GM19372 (cell line): ENCODE data around the gene ID3.
"Not testable (repeated sequence)": the region's sequence is repeated elsewhere in the genome, so short reads cannot be mapped to it uniquely, and the experiment has no call there.

Source experiments
- ATAC-seq: cut with Tn5 transposase; IDR thresholded peaks from one replicate; pipeline ENCODE4 v1.9.1; 2021; ENCODE audit warnings: mild to moderate bottlenecking, low read depth, moderate library complexity; ENCODE audit not compliant: unreplicated experiment

The ID3 gene

DNA sequence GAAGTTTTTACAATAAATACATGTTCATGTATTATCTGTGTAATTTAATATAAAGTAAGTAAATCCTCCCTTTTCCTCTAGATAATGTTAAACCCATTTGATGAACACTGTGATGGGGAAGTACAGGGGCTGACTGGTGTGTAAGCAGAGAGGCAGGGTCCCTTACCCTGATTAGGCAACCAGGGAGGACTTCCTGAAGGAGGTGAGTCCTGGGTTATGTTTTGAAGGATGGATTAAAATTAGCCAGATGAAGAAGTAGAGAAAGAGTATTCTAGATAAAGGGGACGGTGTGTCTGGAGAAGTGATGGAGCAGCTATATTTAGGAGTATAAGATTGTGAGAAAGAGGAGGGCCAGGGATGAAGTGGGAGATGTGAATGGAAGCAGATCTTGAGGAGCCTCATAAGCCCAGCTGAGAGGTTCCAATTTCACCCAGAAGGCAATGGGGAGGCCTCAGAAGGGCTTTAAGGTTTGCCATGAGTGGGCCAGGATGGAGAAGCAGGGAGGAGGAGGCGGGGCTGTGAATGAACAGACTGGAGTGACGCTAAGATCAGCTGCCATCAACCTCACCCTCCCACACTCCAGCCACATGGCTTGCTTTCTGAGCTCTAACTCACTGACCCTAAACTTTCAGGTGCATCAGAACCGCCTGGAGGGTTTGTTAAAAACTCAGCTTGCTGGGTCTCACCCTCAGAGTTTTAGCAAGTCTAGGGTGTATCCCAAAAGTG, 30.9 kb upstream of the ID3 start:
- ATAC-seq = peak; percentile 47

DNA sequence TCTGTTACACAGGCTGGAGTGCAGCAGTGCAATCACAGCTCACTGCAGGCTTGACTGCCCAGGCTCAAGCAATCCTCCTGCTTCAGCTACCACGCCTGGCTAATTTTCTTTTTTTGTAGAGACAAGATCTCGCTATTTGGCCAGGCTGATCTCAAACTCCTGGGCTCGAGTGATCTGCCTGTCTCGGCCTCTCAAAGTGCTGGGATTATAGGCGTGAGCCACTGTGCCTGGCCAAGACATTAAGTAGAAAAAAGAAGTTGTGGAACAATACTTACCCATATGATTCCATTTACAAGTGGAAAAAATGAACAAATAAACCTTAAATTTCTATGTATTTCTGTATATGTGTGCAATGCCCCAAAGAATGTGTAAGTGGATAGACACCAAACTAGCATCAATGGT, 30.3 kb upstream of the ID3 start:
- ATAC-seq = no peak

DNA sequence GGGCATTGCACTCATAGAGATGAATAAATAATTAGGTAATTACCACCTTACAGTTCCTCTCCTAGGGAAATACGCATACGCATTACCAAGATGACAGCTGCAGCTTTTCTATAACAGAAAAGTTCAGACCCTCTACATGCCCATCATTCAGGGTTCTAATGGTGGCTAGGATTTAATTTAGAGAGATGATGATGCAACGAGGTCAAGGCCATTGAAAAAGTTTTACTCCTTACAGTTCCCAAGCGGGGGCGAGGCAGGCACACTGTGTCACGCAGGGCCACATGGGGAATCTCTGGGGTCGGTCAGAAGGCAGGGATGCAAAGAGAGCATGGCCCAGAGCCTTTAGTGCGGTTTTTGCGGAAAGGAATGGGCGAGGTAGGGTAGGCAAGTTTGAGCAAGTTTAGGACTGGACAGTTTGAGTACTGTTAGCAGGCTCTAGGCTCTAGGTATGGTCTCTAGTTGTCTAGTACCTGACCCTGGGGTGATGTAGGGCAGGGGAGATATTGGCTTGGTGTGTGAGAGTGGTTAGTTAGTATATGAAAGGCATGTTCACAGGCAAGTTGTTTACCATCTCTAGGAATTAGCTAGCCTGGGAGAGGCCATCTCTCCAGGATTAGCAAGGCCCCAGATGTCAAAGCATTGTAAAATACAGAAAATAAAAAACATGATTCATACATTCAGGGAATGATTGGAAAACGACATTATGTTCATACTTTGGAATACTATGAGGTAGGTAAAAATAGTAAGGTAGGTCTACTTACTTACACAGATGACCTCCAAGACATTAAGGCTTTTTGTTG, 29.6 kb upstream of the ID3 start:
- ATAC-seq = no peak

DNA sequence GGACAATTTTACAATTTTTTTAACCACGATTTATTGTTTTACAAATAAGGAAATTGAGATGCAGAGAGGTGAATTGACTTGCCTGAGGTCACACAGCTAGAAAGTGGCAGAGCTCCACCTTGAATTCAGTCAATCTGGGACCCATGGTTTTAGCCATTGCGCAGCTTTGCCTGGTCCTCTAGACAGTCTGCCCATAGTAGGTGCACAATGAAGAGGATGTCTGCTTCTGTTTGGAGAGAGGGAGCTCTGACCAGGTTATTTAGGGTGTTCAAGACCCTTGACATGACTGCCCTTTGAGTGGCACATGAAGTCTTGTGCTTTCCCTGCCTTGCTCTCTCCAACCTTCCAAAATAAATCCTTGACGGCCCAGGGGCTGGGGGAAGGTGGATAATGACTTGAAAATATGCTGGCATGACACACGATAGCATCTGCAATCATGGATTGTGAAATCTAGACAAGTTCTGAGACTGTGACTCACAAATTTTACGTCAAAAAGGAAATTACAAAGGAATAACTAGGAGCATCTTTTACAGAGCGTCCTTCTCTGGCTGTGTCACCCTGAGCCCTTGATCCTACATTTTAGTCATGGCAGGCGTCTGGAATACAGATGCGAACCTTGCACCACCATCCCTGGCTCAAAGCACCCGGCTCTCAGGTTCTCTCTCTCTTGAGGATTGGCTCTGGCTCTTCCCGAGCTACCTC, 26.2 kb upstream of the ID3 start:
- ATAC-seq = no peak

DNA sequence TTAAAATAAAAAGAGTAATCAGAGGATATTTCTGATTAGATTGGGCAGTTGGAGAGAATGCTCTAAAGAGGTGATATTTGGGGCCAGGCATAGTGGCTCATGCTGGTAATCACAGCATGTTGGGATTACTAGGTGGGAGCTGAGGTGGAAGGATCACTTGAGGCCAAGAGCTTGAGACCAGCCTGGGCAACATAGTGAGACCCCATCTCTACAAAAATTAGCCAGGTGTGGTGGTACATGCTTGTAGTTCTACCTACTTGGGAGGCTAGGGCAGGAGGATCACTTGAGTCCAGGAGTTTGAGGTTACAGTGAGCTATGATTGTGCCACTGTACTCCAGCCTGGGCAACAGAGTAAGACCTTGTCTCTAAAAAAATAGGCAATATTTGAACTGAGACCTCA, 24.4 kb upstream of the ID3 start:
- ATAC-seq = not testable (repeated sequence)

DNA sequence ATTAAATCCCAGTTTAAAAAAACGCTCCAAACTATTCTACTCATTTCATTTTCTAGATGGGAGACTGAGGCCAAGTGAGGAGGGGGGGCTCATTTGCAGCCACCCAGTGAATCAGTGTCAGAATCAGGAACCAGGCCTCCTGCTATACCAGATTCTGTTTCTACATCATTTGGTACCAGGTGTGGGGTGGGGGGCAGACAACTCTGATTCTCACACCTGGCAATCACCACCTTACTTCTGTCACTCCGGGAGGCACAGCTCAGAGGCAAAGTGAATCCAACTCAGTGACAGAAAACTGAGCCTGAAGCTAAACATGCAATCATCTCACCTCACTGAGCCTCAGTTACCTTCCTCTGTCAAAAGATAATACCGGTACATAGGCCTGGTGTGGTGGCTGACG, 23.5 kb upstream of the ID3 start:
- ATAC-seq = no peak

DNA sequence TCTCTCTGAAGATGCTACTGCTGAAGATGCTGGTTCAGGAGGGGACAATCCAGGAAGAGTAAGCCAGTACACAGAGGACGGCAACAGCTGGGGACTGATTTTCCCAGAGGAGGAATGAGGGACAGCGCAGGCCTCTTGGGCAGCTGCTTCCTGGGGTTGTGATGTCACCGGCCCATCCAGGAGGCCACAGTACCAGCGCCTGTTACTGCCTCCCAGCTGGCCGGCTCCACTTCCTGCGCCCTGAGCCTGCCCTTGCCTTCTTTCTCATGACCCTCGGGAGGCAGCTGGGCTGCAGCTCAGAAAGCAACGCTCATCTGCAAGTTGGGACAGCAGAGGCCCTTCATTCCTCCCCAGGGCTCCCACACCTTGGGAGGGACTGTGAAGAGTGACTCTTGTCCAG, 21.9 kb upstream of the ID3 start:
- ATAC-seq = no peak

DNA sequence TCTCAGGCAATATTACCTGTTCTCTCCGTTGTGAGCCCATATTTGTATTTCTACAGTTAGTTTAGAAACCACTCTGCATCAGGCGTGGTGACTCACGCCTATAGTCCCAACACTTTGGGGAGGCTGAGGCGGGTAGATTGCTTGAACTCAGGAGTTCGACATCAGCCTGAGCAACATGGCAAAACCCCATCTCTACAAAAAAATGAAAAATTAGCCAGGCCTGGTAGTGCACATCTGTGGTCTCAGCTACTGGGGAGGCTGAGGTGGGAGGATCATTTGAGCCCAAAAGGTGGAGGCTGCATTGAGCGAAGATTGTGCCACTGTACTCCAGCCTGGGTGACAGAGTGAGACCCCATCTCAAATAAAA, 19.7 kb upstream of the ID3 start:
- ATAC-seq = no peak

DNA sequence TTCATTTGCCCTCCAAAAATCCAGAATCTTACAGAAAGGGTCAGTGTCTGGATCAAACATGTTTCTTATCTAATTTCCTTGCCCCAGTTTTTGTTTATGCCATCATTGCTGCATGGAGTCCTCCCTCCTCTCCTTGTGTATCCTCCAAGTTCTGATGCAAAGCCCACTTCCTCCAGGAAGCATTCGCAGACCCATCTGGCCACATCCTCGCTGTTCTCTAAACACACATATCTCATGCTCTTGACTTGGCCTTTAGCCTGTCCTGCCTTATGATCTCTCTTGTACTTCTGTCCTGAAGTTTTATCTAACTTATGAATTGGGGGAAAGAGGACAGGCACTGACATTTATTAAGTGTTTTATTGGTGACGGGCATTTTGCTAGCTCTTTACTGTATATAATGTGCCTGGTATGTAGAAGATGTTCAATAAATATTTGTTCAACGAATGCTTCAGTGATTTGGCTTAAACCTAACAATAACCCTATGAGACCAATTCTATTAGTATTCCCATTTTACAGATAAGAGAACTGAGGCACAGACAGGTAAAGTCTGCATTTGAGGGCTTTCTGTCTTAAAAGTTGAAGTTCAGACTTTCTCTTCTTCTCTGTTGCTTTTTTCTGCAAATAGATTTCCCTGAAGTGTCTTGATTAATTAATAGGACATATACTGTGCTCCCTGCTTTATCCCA, 19.2 kb upstream of the ID3 start:
- ATAC-seq = no peak

DNA sequence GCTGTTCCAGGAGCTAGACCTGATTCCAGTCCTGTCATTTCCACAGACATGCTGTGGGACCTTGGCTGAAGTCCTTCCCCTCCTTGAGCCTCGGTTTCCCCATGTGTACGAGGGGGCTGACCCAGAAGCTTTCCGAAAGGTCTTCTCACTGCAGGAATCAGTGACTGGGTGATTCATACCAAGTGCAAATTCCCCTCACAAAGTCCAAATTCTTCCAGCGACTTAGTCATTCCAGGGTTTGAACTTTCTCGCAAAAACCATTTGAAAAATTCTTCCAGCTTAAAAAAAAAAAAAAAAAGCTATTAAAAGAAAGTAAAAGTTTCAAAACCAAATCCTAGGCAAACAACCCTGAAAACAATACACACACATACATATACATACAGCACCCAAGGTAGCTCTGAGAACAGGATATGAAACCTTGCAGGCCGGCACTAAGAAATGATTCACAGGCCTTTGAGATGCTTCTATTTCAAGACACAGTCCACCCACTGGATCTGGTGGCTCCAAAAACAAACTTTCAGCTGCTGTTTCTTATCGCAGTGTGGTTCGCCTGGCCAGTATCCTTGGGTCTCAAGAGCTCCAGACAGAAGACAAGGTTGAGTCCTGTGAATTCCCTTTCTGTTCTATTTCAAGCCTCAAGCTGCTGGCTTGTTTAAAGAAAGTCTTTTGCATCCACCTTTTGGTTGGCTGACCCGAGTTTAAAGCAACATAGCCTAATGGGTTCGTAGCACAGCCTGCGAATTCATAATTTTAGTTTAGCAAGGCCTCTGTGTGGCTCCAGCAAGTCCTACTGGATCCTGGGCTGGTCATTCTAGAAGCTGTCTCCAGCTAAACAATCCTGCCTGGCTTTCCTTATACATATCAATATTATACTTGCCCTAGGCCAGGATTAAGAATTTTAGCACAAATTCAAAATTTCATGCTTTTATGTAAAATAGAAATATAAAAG, 18.0 kb upstream of the ID3 start:
- ATAC-seq = no peak

DNA sequence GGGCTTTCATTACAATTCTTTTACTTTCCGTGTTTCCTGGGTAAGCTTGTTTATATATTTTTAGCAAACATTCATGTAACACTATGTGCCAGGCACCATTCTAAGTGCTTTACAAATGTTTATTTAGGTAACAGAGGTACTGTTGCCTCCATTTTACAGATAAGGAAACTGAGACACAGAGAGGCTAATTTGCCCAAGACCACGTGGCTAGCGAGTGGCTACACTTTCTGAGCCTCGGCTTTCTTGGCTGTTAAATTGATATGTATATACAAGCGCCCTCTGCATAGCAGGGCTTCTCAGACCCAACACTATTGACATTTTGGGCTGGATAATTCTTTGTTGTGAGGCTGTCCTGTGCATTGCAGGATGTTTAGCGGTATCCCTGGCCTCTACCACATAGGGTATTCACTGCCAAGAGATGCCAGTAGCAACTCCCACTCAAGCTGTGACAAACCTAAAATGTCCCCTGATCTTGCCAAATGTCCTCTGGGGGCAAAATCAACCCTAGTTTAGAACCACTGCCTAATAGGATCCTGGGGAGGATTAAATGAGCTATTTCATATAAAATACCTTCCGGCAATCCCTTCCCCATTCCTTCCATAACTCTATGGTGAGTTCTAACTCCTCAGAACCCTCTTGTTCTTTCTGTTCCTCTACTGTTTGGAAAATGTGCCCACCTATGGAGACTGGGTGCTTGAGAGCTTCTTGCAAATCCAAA, 17.2 kb upstream of the ID3 start:
- no peak for ATAC-seq

DNA sequence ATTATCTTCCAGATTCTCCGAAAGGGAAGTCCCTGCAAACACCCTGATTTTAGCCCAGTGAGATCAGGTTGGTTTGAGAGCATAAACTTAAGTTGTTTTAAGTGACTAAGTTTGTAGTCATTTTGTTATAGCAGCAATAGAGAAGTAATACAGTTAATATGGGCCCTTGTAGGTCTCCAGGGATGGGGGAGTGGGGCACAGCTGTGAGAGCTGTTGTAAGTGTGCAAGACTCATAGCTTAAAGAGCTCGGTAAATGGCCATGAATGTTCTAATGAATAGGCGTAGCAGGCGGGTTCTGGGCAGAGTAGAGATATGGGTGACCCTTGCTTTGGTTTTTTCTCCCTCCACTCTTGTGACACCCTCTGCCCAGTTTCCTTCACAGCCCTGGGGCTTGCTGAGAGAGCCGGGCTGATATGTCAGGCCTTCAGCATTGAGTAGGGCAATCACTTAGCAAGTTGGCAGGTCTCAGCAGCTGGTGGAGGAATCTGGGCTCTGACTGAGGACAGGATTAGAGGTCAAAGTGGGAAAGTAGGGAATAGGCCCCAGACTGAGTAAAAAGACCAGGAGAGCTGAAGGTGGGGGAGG, 16.0 kb upstream of the ID3 start:
- ATAC-seq = no peak

DNA sequence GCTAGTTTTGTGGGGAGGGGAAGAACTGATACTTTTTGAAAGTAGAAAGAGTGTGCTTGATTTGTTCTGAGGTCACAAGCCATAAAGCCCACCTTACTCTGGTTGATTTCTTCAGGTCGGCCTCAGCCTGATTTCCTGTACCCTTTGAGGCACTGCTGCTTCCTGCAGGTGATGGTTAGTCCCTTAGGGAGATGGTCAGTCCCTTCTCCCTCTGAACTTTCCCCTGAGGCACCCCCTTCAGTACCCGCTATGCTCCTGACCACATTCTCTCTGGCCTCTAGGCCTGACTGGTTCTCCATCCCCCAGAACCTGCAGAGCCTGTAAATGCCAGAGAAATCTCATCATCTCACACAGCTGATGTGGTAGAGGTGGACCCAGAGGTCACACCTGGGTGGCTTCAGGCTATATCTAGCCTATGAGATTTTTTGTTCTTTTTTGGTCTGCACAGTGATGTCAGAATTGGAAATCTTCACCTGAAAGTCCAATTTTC, 15.0 kb upstream of the ID3 start:
- ATAC-seq = no peak

DNA sequence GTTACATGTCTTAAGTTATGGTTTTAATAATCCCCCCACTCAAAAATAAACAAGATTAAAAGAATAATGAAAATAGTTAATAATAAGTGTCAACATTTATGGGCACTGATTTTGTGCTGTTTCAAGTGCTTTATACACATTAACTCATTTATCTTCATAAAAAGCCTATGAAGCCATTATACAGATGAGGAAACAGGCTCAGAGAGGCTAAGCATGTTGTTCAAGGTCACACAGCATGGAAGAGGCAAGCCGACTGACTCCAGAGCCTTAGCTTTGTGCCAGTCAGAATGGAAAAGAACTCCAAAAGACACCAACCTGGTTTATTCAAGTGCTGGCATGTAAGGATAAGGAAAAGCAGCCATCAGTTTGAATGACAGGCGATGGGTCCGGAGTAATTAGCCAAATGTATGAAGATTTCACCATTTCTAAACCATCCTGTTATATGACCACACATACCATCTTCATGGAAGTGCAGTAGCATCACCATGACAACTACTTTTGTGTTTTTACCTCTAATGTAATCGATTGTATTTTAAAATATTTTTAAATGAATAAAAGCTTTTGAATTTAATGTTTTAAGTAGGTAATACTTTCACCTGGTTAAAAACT, 14.4 kb upstream of the ID3 start:
- no peak for ATAC-seq

DNA sequence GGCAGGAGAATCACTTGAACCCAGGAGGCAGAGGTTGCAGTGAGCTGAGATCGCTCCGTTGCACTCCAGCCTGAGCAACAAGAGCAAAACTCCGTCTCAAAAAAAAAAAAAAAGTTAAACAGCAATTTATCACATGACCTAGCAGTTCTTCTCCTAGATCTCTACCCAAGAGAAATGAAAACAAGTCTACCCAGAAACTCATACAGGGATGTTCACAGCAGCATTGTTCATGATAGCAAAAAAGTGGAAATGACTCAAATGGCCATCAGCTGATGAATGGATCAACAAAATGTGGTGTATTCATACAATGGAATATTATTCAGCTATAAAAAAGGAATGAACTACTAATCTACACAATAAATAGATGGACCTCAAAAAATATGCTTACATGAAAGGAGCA, 12.2 kb upstream of the ID3 start:
- no peak for ATAC-seq

DNA sequence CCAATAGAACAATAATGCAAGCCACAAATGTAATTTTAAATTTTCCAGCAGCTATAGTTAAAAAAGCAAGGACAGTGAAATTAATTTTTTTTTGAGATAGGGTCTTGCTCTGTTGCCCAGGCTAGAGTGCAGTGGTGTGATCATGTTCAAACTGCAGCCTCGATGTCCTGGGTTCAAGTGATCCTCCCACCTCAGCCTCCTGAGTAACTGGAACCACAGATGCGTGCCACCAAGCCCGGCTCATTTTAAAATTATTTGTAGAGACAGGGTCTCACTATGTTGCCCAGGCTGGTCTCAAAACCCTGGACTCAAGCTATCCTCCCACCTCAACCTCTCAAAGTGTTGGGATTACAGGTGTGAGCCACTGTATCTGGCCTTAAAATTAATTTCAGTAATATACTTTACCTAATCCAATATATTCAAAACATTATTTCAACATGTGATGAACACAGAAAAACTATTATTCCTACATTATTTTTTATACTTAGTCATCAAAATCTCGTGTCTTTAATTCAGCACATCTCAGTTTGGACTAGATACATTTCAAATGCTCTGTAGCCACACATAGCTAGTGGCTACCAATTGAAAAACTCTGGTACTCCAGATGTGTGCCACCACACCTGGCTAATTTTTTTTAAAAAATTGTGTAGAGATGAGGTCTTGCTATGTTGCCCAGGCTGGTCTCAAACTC, 10.8 kb upstream of the ID3 start:
- no peak for ATAC-seq

DNA sequence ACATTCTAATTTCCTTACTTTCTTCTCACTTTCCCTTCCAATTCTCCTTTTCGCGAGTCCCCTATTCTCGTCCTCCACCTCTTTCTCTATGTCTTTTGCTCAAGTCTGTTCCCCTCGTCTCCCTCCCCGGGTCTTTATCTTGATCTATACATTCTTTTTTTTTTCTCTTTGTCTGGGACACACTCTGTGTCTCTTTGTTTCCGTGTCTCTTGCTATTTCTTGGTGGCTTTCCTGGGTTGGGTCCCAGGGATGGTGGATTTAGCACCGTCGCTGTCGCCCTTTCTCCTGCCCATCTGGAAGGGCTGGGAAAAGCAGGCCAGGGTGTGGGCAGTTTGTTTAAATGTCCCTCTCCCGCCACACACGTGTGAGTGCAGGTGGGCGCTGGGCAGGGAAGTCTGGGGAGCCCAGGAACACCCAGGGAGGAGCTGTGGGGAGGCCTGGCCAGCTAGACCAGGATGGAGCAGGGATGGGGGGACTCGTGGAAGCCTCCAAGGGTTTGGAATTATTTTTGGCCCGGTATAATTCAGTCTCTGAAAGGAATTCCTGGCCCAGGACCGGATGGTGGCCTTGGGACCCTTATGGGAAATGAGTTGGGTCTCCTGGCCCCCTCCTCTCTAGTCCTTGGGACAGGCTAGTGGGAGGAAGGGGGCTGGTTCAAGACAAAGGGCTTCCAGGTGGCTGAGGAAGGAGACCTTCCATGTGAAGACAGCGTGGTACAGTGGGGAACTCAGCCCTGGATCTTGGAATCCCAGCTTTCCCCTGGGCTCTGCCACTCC, 9.5 kb upstream of the ID3 start:
- no peak for ATAC-seq
